Ishikawa (cell line): Measurements from ENCODE around the gene CCDC192.

Experiments used
- CEBPB ChIP-seq: IDR thresholded peaks from 2 replicates; pipeline ENCODE4 v1.6.1; 2012
- CREB1 ChIP-seq: IDR thresholded peaks from 2 replicates; pipeline ENCODE4 v1.6.1; 2012; ENCODE audit warnings: low read depth
- EGR1 ChIP-seq: IDR thresholded peaks from 2 replicates; pipeline ENCODE4 v1.6.1; 2012
- EP300 ChIP-seq: IDR thresholded peaks from 2 replicates; pipeline ENCODE4 v1.6.1; 2012; ENCODE audit warnings: borderline replicate concordance
- FOXM1 ChIP-seq: IDR thresholded peaks from 2 replicates; pipeline ENCODE4 v1.6.1; 2012; ENCODE audit warnings: low read depth, borderline replicate concordance
- MAX ChIP-seq: IDR thresholded peaks from 2 replicates; pipeline ENCODE4 v1.6.1; 2012
- NFIC ChIP-seq: IDR thresholded peaks from 2 replicates; pipeline ENCODE4 v1.6.1; 2012
- RAD21 ChIP-seq: IDR thresholded peaks from 2 replicates; pipeline ENCODE4 v1.6.1; 2012; ENCODE audit warnings: low read depth
- REST ChIP-seq: IDR thresholded peaks from 2 replicates; pipeline ENCODE4 v1.6.1; 2012; ENCODE audit warnings: low read depth, mild to moderate bottlenecking
- TAF1 ChIP-seq: IDR thresholded peaks from 2 replicates; pipeline ENCODE4 v1.6.1; 2012; ENCODE audit warnings: low read depth, mild to moderate bottlenecking
- TCF12 ChIP-seq: IDR thresholded peaks from 2 replicates; pipeline ENCODE4 v1.6.1; 2012; ENCODE audit warnings: low read depth
- TEAD4 ChIP-seq: IDR thresholded peaks from 2 replicates; pipeline ENCODE4 v1.6.1; 2012
- USF1 ChIP-seq: IDR thresholded peaks from 2 replicates; pipeline ENCODE4 v1.6.1; 2012
- YY1 ChIP-seq: IDR thresholded peaks from 2 replicates; pipeline ENCODE4 v1.6.1; 2012; ENCODE audit warnings: low read depth
- ZBTB7A ChIP-seq: IDR thresholded peaks from 2 replicates; pipeline ENCODE4 v1.6.1; 2012; ENCODE audit warnings: low read depth

Gene CCDC192

GRCh38 chr5:127957701-127958239 lies 254.6 kb downstream of the CCDC192 start:
- TF ChIP-seq TAF1 (no peak), MAX (no peak), CEBPB (no peak), RAD21 (no peak), TCF12 (no peak), EP300 (no peak), CREB1 (no peak)

- no peak for TF ChIP-seq NFIC
- no peak for TF ChIP-seq EGR1
- no peak for TF ChIP-seq RAD21
- no peak for TF ChIP-seq TEAD4
- TF ChIP-seq CREB1, result no peak
Measured at GRCh38 chr5:127958421-127959011, 255.3 kb downstream of the CCDC192 start.

GRCh38 chr5:127959152-127959764 lies 256.1 kb downstream of the CCDC192 start:
- TF ChIP-seq RAD21, result no peak
- 0 out of 2 replicates have a peak, but pooled peaks have one; percentile 4 for TF ChIP-seq CEBPB
- peak; percentile 86 for TF ChIP-seq NFIC

DNA sequence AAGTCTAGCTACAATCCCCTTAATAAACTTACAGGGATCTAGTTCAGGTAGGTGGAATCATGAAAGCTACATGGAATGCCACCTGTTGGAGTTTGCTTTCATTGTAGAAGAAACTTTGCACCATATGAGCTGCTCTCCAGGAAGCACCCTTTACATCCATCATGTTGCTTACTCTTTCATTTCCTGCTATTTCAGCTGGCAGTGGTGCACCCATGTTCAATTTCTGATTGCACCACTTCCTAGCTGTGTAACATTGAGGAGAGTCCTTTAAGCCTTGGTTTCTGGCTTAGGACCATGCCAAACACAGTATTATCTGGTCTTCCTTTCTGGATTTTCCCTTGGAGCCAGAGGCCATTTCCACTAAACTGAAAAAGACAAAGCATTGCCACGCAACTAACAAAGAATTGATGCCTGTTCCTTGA lies 257.1 kb downstream of the CCDC192 start:
- TF ChIP-seq REST (no peak), EGR1 (no peak), TAF1 (no peak), TCF12 (no peak), RAD21 (no peak), EP300 (no peak), CREB1 (no peak), FOXM1 (no peak), MAX (no peak), ZBTB7A (no peak), YY1 (no peak), USF1 (no peak), TEAD4 (no peak), NFIC (no peak), CEBPB (no peak)

- TF ChIP-seq TEAD4 (no peak), USF1 (no peak), CEBPB (no peak), EGR1 (no peak)
Measured at GRCh38 chr5:127961006-127961762, 258.0 kb downstream of the CCDC192 start.

DNA sequence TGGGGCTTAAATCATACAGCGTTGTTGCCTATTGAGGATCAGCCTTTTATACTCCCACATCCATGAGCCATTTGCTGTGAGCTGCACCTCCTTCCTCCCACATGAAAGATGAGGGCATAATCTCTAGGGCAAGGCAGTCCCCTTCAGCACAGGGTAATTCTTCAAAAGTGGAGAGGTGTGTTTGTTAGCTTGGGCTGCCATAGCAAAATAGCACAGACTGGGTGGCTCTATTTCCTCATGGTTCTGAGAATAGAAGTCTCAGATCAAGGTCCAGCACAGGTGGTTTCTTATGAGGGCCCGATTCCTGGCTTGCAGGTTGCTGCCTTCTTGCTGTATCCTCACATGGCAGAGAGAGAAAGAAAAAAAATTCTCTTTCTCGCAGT lies 258.6 kb downstream of the CCDC192 start:
- TF ChIP-seq CREB1, result no peak
- TF ChIP-seq YY1, result no peak
- no peak for TF ChIP-seq TCF12
- no peak for TF ChIP-seq TAF1
- no peak for TF ChIP-seq TEAD4
- no peak for TF ChIP-seq ZBTB7A
- no peak for TF ChIP-seq MAX
- no peak for TF ChIP-seq FOXM1
- TF ChIP-seq USF1, result no peak
- TF ChIP-seq RAD21, result no peak
- no peak for TF ChIP-seq NFIC

DNA sequence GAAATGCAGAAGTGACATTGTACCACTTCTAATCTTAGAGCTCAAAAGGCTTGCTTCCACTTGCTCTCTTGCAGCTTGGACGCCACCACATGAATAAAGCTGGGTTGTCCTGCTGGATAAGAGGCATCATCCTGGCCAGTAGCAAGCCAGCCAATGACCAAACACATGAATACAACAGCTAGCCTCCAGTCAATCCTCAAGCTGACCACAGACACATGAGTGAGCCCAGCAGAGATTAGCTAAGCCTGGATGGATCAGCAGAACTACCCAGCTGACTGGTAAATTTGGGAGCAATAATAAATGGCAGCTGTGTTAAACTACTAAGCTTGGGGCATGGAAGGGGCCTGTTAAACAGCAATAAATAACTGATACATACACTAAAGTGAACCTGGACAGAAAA lies 259.3 kb downstream of the CCDC192 start:
- TF ChIP-seq NFIC (no peak), RAD21 (no peak), TCF12 (no peak), TEAD4 (no peak)
